H9 (cell line): ENCODE results near the gene C19orf85. TPM values are rescaled to one million over a fixed set of nuclear protein-coding genes. Genes with fewer than 3 reads are reported as not detected.

Experiments
- DNase-seq: peaks from one replicate; pipeline ENCODE4 v3.0.0-alpha.2; 2017
- H2AFZ ChIP-seq: one replicate; pipeline ENCODE4 v1.6.1; 2013; ENCODE audit warnings: mild to moderate bottlenecking, low read length, control low read depth, moderate library complexity
- H2AK5ac ChIP-seq: 2 replicates; pipeline ENCODE4 v1.6.1; 2013; ENCODE audit warnings: low read length, control low read depth, mixed read lengths; ENCODE audit not compliant: insufficient read length
- H2BK120ac ChIP-seq: one replicate; pipeline ENCODE4 v1.6.1; 2013; ENCODE audit warnings: low read depth, mild to moderate bottlenecking, low read length, control low read depth, inconsistent platforms; ENCODE audit not compliant: poor library complexity, severe bottlenecking
- H2BK12ac ChIP-seq: 2 replicates; pipeline ENCODE4 v1.6.1; 2013; ENCODE audit warnings: low read length, control low read depth, mixed read lengths, low read depth; ENCODE audit not compliant: insufficient read length
- H2BK15ac ChIP-seq: 2 replicates; pipeline ENCODE4 v1.6.1; 2013; ENCODE audit warnings: low read depth, low read length, control low read depth
- H2BK20ac ChIP-seq: one replicate; pipeline ENCODE4 v1.6.1; 2013; ENCODE audit warnings: low read depth, mild to moderate bottlenecking, low read length, control low read depth, inconsistent platforms; ENCODE audit not compliant: poor library complexity, severe bottlenecking
- H2BK5ac ChIP-seq: 2 replicates; pipeline ENCODE4 v1.6.1; 2013; ENCODE audit warnings: low read length, control low read depth, mixed read lengths; ENCODE audit not compliant: insufficient read length
- H3K14ac ChIP-seq: 2 replicates; pipeline ENCODE4 v1.6.1; 2013; ENCODE audit warnings: low read length, control low read depth; ENCODE audit not compliant: insufficient read depth
- H3K18ac ChIP-seq: 2 replicates; pipeline ENCODE4 v1.6.1; 2013; ENCODE audit warnings: low read depth, mild to moderate bottlenecking, mixed read lengths, low read length, control low read depth; ENCODE audit not compliant: insufficient read length
- H3K23ac ChIP-seq: 2 replicates; pipeline ENCODE4 v1.6.1; 2013; ENCODE audit warnings: low read length, control low read depth, mixed read lengths, low read depth; ENCODE audit not compliant: insufficient read length
- H3K23me2 ChIP-seq: 2 replicates; pipeline ENCODE4 v1.6.1; 2013; ENCODE audit warnings: low read depth, mild to moderate bottlenecking, mixed read lengths, low read length, control low read depth; ENCODE audit not compliant: insufficient read length, poor library complexity, severe bottlenecking
- H3K27ac ChIP-seq: 2 replicates; pipeline ENCODE4 v1.5.1; 2013; ENCODE audit warnings: low read length, control low read depth, mixed read lengths, low read depth; ENCODE audit not compliant: insufficient read length
- H3K27me3 ChIP-seq: 2 replicates; pipeline ENCODE4 v1.6.1; 2013; ENCODE audit warnings: low read length, control low read depth, inconsistent platforms; ENCODE audit not compliant: insufficient read depth
- H3K4ac ChIP-seq: 2 replicates; pipeline ENCODE4 v1.6.1; 2013; ENCODE audit warnings: low read depth, mild to moderate bottlenecking, control low read depth, inconsistent platforms, low read length, moderate library complexity
- H3K4me1 ChIP-seq: 2 replicates; pipeline ENCODE4 v1.6.1; 2013; ENCODE audit warnings: low read length, control low read depth, inconsistent platforms; ENCODE audit not compliant: insufficient read depth
- H3K4me2 ChIP-seq: 2 replicates; pipeline ENCODE4 v1.6.1; 2013; ENCODE audit warnings: low read length, control low read depth, mixed read lengths; ENCODE audit not compliant: insufficient read length, insufficient read depth
- H3K56ac ChIP-seq: 2 replicates; pipeline ENCODE4 v1.6.1; 2013; ENCODE audit warnings: low read depth, mild to moderate bottlenecking, mixed read lengths, low read length, control low read depth; ENCODE audit not compliant: insufficient read length
- H3K79me1 ChIP-seq: 2 replicates; pipeline ENCODE4 v1.6.1; 2013; ENCODE audit warnings: low read depth, mild to moderate bottlenecking, moderate library complexity, low read length, control low read depth, inconsistent platforms; ENCODE audit not compliant: insufficient read depth, poor library complexity, severe bottlenecking
- H3K79me2 ChIP-seq: 2 replicates; pipeline ENCODE4 v1.6.1; 2013; ENCODE audit warnings: low read length, control low read depth, inconsistent platforms; ENCODE audit not compliant: insufficient read depth
- H3K9ac ChIP-seq: 2 replicates; pipeline ENCODE4 v1.6.1; 2013; ENCODE audit warnings: low read length, control low read depth, mixed read lengths; ENCODE audit not compliant: insufficient read length; ENCODE audit errors: extremely low read depth
- H3K9me3 ChIP-seq: one replicate; pipeline ENCODE4 v1.6.1; 2013; ENCODE audit warnings: low read depth, low read length, inconsistent platforms; ENCODE audit not compliant: control insufficient read depth
- H3T11ph ChIP-seq: one replicate; pipeline ENCODE4 v1.6.1; 2013; ENCODE audit warnings: mild to moderate bottlenecking, low read length, control low read depth, inconsistent platforms
- H4K20me1 ChIP-seq: one replicate; pipeline ENCODE4 v1.6.1; 2013; ENCODE audit not compliant: control insufficient read depth, insufficient read length, insufficient read depth
- H4K5ac ChIP-seq: 2 replicates; pipeline ENCODE4 v1.6.1; 2013; ENCODE audit warnings: low read depth, mild to moderate bottlenecking, mixed read lengths, low read length, control low read depth; ENCODE audit not compliant: insufficient read length
- H4K8ac ChIP-seq: replicated peaks from 2 replicates; pipeline ENCODE4 v1.6.1; 2013; ENCODE audit warnings: low read length, control low read depth, mixed read lengths, low read depth; ENCODE audit not compliant: insufficient read length
- H4K91ac ChIP-seq: 2 replicates; pipeline ENCODE4 v1.6.1; 2013; ENCODE audit warnings: low read depth, mild to moderate bottlenecking, moderate library complexity, mixed read lengths, low read length, control low read depth; ENCODE audit not compliant: insufficient read length
- H3K27ac Mint-ChIP-seq, 3 experiments: 2 replicates in 2 of 3; 3 replicates in 1 of 3; pipeline ENCODE4 v1.8.0; 2020 to 2021; ENCODE audit warnings: mixed read lengths in 3 of 3, mild to moderate bottlenecking in 1 of 3, moderate library complexity in 1 of 3
- H3K27me3 Mint-ChIP-seq: 2 replicates; pipeline ENCODE4 v1.8.0; 2021; ENCODE audit warnings: low read depth, mild to moderate bottlenecking, moderate library complexity, mixed read lengths
- H3K36me3 Mint-ChIP-seq, 3 experiments: 2 replicates in 2 of 3; 3 replicates in 1 of 3; pipeline ENCODE4 v1.8.0; 2020 to 2021; ENCODE audit warnings: low read depth in 3 of 3, mixed read lengths in 3 of 3; ENCODE audit not compliant: insufficient read depth in 1 of 3
- H3K4me1 Mint-ChIP-seq, 2 experiments: 2 replicates each; pipeline ENCODE4 v1.8.0; 2020; ENCODE audit warnings: mixed read lengths in 2 of 2
- H3K4me3 Mint-ChIP-seq, 2 experiments: 2 replicates in 1 of 2; 3 replicates in 1 of 2; pipeline ENCODE4 v1.8.0; 2020 to 2021; ENCODE audit warnings: mild to moderate bottlenecking in 2 of 2, mixed read lengths in 2 of 2, moderate library complexity in 1 of 2
- H3K9me3 Mint-ChIP-seq, 2 experiments: 2 replicates in 1 of 2; 3 replicates in 1 of 2; pipeline ENCODE4 v1.8.0; 2020; ENCODE audit warnings: mild to moderate bottlenecking in 2 of 2, mixed read lengths in 2 of 2, moderate library complexity in 1 of 2
- CTCF ChIP-seq: fragments of 200-600 bp; sonication (generic); conservative IDR thresholded peaks from 3 replicates; pipeline ENCODE4 v1.8.0; 2021; ENCODE audit warnings: antibody characterized with exemption, mild to moderate bottlenecking
- WGBS: extraction: QIAGEN DNeasy Blood & Tissue Kit; methylation state at CpG from one replicate; pipeline ENCODE4 v1.1.7; 2013; ENCODE audit warnings: missing lambda C conversion rate, low lambda C conversion rate, mixed read lengths; ENCODE audit not compliant: insufficient read length; ENCODE audit errors: extremely low coverage; 5-methylcytosine and 5-hydroxymethylcytosine counted together
- total RNA-seq: library from RNA; stranded (reverse); gene quantifications from 2 replicates; pipeline ENCODE4 v1.2.1, GENCODE V29; 2021

The C19orf85 gene
- total RNA-seq, 1 experiment from 2014 or later, result 1.2 TPM

DNA sequence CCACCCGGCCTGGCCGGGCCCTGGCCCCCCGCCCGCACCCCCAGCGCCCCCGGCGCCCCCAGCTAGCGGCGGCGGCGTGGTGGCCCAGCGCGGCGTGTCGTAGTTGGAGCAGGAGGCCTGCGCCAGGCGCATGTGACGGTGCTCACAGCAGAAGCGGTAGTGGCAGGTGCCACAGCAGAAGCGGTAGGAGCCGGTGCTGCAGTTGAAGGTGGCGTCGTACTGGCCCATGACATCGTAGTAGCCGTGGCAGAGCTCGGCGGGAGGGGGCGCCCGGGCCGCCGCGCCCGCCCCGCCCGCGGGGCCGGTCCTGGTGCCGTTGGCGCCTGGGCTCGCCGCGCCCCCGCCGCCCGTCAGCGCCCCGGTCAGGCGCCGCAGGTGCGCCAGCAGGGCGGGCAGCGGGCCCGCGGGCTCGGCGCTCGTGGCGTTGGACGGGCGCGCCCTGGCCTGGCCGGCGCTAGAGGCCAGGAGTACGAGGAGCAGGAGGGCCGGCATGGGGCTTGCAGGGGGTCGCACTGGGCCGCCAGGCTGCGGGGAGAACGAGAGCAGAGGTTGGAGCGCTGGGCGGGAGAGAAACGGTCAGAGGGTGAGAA is 22.1 kb downstream of the C19orf85 start:
- Histone ChIP-seq H3K23ac (no peak overlapping the region), H2BK15ac (no peak overlapping the region), H2BK5ac (no peak overlapping the region), H2BK12ac (no peak overlapping the region), H3K79me1 (no peaks in the 10 kb centered on the region), H3K23me2 (peaks cover 21% of the 10 kb centered on the region), H4K20me1 (no peaks in the 10 kb centered on the region), H4K8ac (no peak overlapping the region), H3K4me2 (peak overlapping the region; percentile 69), H3K18ac (no peak overlapping the region), H4K91ac (no peak overlapping the region), H2BK20ac (no peak overlapping the region), H3K79me2 (no peaks in the 10 kb centered on the region), H3K9ac (no peak overlapping the region), H3K4me1 (0 out of 2 replicates have a peak, but pooled peaks cover 2% of the 10 kb centered on the region), H2AK5ac (no peak overlapping the region), H3K4ac (no peak overlapping the region), H3K14ac (no peak overlapping the region), H3K9me3 (no peaks in the 10 kb centered on the region), H3K27ac (no peak overlapping the region), H2BK120ac (no peak overlapping the region), H4K5ac (no peak overlapping the region), H2AFZ (no peak overlapping the region), H3K27me3 (peaks cover 40% of the 10 kb centered on the region), H3K56ac (no peak overlapping the region), H3T11ph (no peak overlapping the region)
- WGBS, result no CpG with 5 or more reads among the region's 72 CpGs
- Mint-ChIP-seq H3K4me1 (peaks cover 13 to 30% of the 10 kb centered on the region in 2 experiments), H3K4me3 (peak overlapping the region; percentile 49 to 89), H3K36me3 (no peaks in the 10 kb centered on the region; a peak in 1 of 7 replicates), H3K27ac (no peak overlapping the region), H3K9me3 (peaks cover 0 to 5% of the 10 kb centered on the region in 2 experiments; a peak in 3 of 5 replicates), H3K27me3 (peaks cover 48% of the 10 kb centered on the region)
- no peak for TF ChIP-seq CTCF
- peak; percentile 67 for DNase-seq
